Superior temporal gyrus (tissue), 1 donor: ENCODE results near the gene UVRAG.

ENCODE experiments used
- DNase-seq: peaks from one replicate; pipeline ENCODE4 v3.0.0-alpha.2; 2016; ENCODE audit errors: extremely low spot score

Gene UVRAG

DNA sequence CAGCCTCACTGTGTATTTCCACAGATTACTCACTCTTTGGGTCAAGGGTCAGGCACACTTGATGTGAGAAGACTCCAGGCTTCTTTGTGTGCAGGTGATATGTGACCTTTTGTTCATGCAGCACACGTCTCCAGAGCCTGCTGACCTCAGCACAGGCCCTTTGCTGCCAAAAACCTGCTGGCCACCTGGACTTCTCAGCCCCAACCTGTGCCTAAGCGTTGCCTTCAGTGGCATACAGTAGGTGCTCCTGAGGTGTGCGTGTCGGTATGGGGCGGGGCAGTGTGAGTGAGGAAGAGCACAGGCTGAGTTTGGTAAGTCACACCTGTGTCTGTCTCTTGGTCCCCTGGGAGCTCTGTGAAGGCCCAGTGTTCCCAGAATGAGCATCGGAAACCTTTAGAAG, 333.2 kb downstream of the UVRAG start:
- DNase-seq, result no peak

DNA sequence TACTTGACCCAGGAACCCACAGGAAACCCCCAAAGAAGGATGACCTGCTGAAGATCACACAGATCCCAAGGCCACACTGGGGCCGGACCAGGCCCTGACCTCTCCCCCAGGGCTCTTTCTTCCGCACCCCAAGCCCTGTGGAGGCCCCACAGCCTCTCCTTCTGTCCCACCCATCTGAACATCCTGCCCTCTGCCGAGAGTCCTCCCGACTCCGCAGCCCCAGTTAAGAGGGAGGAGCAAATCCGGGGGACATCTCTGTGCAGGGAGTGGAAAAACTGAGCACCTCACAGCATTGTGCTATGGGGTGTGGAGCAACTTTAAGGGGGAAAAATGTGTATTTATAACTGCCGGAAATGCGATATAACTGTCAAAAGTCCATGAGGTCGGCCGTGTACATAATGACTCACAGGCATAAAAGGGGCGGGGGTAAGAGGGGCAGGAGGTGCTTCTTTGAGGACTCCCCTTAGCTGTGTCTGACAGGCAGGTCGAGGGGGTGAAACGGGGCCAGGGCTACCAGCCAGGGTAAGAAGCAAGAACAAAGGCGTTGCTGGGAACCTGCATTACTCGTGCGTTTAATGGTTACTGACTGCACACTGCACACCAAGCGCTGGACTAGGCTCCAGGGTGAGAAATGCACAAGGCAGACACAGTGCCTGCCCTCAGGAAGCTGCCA, 334.1 kb downstream of the UVRAG start:
- DNase-seq, result no peak

GRCh38 chr11:76149713-76150112, 334.7 kb downstream of the UVRAG start:
- no peak for DNase-seq

GRCh38 chr11:76150141-76150540, 335.1 kb downstream of the UVRAG start:
- no peak for DNase-seq

DNA sequence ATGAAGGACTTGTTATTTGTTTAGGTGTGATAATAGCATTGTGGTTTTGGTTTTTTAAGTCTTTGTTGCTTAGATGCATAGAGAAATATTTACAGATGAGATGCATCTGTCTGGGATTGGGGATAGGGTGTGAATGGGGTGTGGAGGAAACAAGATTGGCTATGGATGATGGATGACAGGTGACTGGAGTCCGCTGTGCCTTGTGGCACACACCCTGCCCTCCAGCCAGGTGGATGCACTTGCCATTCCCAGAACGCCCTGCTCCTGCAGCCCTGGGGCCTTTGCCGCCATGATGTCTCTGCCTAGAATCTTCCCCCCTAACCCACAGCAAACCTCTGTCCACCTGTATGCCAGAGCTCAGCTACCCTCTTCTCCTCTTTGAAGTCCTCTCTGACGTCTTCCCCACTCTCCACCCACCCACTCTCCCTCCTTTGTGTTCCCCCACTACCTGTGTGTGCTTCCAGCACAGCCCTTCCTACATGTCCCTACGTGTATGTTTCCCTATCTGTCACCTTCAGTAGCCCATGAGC, 336.6 kb downstream of the UVRAG start:
- DNase-seq, result no peak

DNA sequence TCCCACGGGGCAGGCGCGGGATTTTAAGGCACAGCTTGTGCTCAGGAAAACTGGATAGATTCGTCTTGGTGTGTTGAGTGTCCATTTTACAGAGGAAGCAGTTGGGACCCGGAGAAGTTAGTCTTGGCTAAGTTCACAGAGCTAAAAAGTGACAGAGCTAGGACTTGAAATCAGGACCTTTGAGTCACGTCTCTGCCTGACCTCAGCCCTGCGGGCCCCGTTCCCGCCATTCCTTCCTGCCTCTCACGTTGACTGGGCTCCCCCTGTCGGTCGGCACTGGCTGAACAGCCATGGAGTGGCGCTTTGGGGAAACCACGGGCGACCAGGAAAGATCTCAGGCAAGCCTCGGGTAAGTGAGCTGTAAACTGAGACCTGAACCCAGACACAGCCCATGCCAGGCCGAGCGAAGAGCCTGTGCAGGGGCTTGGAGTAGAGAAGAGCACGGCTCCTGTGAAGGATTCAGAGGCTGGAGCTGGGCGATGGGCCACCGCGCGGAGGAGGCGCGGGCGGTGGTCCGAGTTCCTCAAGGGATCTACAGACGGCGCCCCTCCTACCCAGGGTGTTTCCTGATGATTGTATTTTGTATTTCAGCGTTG, 337.2 kb downstream of the UVRAG start:
- peak; percentile 89 for DNase-seq

DNA sequence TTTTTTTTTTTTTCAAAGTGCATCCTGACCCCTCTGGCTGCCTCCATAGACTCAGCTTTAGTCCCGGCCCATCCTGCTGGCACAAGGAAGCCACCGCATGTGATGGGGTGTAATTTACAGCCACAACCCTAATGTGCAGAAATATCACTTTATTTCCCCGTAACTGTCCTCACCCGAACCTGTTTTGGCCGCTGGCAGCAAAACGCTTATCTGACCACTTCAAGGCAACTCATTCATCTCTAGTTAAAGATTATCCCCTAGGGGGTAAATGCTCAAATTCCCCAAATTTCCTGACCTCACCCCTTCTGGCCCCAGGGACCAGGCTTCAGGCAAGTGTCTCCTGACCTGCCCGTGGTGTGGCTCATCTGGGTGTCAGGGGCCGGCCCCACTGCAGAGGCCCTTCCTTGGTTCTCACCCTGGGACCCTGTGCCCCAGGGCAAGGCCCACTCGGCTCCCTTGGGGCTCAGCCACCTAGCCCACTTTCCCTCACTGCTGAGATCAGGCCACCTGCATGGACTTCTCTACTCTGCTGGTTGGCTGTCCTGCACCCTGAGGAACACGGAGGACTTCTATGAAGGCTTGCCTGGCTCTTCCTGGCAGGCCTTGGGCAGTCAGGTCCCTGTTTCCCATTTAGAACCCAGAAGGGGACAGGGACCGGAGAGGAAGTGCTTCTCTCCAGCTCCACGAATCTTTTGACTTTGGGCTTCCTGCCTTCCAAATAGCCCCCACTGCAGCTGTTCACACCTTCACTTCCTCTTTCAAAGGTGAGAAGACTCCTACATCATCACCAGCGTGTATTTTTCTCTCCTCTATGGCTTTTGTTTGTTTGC, 337.9 kb downstream of the UVRAG start:
- DNase-seq, result no peak

- DNase-seq, result peak; percentile 29
Measured at GRCh38 chr11:76153571-76153923, 338.5 kb downstream of the UVRAG start.

DNA sequence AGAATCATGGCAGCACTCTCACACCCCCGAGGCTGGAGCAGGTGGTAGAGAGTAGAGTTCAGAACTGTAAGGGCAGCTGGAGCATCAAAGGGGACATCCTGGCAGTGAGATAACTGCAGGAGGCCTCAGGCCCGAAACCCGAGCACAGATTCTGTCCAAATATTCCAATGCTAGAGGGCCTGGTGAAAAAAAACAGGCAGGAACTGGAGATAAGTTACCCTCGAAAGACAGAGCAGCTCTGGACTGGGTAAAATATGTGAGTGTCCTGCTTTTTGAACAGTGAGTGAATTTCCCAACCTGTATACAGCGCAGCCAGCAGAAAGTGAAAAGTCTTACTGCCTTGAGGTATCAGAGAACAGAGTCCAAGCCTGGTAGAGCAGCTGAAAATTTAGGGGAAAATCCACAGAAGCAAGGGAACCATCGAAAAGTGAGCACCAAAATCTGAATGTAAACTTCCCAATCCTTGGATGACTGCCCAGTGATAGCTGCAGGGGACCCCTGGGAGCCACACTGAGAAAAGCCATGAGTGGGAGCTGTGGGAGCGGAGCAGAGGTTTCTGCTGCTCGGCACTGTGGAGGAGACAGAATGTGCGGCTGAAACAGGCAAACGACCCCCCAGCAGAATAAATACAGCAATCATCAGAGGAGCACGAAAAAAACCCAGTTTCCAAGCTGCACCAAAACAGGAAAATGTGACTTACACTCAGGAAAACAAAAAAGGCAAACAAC, 340.7 kb downstream of the UVRAG start:
- DNase-seq, result no peak

DNA sequence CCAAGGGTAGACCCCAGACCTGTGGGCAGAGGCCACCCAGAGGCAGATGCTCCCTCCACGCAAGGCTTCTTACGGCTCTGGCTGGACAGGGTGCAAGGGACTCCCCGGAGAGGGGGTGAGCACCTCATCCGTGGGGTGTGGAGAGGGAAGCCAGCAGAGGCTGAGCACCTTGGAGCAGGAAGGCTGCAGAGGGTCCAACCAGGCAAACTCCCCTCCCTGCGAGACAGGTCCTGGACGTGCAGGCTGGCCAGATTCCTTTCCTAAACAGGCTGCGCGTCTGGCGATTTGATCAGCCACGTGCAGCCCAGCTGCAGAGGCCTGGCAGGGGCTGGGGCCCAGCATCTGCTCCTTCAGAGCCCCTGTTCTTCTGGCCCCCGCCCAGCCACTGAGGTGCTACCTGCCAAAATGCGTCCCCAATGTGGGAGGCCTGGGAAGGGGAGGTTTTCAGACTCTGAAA, 342.0 kb downstream of the UVRAG start:
- no peak for DNase-seq

- no peak for DNase-seq
Measured at GRCh38 chr11:76157891-76158290, 342.9 kb downstream of the UVRAG start.

DNA sequence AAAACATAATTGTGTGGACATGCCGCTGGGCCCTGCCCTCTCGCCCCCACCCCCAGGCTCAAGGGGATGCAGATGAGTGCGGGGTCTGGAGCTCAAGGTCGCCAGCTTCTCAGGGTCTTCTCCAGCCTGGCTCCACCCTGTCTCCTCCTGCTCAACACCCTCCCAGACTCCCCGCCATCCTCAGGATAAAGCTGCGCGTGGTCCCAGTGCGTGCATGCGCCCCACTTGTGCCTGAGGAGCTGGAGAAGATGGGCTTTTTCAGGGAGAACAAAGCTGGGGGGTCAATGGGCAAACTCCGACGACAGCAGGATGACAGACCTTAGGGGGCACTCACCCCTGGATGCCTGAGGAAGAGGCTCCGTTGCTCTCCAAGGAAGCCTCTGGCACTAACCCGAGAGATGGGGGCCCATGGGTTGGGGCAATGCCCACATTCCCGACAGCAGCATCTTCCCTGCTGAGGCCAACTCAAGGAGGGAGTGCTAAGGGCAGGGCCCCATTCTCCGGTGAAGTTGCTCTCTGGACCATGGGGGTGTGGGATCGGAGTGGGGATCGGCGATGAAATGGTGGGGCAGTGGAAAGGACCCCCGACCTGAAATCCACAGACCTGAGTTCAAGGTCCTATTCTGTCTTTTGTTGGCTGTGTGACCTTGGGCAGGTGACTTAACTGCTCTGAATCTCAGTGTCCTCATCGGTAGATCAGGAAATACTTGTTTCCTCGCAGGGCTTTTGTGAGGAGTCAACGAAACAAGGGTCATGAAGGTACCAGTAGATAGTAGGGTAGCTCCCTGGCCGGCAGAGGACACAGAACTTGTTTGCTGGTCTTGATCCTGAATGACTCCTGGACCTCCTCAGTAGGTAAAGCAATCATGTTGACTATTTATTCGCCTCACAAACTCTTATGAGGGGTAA, 343.6 kb downstream of the UVRAG start:
- no peak for DNase-seq

- DNase-seq, result no peak
Measured at GRCh38 chr11:76159303-76159937, 344.4 kb downstream of the UVRAG start.

GRCh38 chr11:76159983-76160661, 345.1 kb downstream of the UVRAG start:
- DNase-seq, result no peak

DNA sequence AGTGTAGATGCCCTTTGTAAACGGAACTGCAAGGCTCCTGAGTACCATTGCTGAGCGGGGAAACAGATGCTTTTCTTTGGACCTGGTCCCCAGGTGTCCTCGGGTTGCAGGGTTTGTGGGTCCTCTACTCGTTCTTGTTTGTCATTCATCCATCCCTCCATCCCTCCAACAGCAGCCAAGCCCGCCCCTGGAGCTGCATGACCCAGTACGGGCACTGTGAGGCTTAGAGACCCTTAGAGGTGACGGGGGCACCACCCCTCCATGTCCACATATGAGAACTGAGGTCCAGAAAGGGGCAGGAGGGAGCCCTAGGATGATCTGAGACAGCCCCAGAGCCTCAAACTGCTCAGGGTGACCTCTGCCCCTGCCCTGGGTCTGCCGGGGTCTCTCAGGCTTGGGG, 345.8 kb downstream of the UVRAG start:
- DNase-seq, result no peak

DNA sequence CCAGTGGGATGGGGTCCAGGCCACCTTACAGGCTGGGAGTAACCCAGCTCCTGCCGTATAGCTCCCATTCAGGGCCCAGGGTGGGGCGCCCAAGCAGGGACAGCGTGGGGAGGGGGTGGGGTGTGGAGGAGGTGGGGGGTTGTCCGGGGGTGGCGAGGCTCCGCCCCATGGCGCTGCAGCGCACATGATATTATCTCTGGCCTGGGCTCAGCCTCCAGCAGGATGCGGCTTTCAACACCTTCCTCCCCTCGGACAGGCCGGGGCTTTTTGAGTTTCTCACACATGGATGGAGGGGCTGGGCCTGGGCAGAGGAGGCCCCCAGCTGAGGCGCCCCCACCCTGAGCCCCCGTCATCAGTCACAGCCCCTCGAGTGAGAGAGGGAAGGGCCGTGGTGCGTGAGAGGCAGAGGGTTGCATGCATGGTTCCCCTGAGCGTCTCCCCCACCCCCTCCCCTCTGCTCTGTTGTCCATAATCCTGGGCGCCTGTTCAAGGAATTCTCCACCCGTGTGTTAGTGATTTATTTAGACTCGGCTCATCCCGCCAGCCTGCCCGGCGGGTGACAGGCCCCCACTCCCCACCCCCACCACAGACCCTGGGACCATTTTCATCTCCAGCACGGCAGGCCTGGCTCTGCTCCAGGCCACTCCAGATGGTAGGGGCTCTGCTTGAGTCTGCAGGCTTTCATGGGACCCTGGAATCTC, 346.4 kb downstream of the UVRAG start:
- no peak for DNase-seq

DNA sequence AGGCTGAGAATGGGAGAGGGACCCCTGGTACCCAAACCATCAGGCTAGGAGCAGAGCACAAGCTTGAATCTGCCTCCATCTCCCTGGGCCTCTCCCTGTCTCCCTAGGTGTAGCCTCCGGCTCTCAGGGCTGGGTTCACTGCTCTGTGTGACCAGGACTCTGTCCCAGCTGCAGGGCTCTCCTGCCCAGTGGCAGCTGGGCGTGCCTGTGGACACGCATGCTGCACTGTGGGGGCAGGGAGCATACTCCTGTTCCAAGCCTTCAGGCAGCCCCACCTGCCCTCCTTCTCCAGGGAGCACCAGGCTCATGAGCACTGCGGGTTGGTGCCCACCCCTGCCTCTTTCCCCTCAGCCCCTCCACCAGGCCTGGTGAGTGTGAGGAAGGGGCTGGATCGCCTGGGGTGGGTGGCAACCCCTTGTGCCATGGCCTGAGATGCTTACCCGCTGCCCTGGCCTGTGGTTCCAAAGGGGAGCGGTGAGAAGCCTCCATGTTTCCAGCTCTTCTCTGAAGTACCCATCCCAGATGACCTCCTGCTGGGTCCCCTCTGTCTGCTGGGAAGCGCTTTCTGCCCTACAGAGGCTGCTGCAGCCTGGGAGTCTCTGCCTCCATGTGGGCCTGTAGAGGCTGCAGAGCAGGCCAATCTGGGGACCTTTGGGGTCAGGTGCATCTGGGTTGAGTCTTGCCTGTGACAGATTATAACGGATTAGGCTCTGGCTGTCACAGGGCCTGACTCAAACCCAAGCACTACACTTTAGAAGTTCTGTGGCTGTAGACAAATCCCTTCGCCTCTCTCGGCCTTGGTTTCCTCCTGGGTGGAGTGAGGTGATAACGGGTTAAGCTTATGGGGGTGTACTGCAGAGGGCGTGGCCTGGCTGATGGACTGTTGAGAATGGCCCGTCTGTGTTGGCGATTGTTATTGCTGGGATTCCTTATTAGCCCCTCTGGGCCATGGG, 347.6 kb downstream of the UVRAG start:
- no peak for DNase-seq

DNA sequence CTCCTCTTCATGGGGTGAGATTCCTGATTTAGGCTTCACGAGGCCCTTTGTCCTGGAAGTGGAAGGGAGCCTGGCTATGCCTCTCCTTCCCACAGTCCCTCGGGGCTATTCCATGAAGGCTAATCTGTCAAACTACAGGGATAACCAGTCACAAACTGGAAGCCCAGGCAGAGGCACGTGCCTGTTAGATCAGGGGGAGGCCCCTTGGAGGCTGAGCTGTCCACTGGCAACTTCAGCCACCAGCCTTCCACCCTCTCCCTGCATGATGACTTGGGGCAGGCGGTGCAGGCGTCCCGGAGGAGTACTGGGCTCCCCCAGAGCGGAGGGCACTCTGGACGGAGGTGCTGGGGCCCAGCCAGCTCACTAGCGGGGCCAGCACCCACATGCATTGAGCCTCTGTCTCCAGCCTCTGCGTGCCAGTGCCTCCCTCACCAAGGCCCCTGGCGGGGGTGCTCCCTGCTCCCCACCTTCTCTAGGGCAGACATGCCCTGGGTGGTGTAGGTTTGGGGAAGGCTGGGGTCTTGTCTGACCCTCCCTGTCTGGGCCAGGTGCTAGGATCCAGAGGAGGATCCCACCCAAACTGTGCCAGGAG, 348.4 kb downstream of the UVRAG start:
- no peak for DNase-seq
